ENCODE results near the gene AUNIP. TPM values are rescaled to one million over a fixed set of nuclear protein-coding genes. Genes with fewer than 3 reads are reported as not detected.
"Not testable (repeated sequence)": the region's sequence is repeated elsewhere in the genome, so short reads cannot be mapped to it uniquely, and the experiment has no call there.

The AUNIP gene
- polyA plus RNA-seq, 3 donors, result 0.19 to 0.44 (median 0.44) TPM

GRCh38 chr1:25843483-25843882, 15.8 kb downstream of the AUNIP start:
- Histone ChIP-seq H3K4me1 (ENCODE audit: control insufficient read depth in 1 of 2, insufficient read depth in 2 of 2, low read length in 2 of 2) (peaks cover 8 to 14% of the 10 kb centered on the region in 2 donors), H3K27me3 (ENCODE audit: control insufficient read depth in 2 of 2, insufficient read depth in 2 of 2, low read length in 2 of 2) (no peaks in the 10 kb centered on the region), H3K4me3 (replicated peaks in 1 of 3; ENCODE audit: low read depth in 2 of 3, low read length in 3 of 3) (no peak overlapping the region), H3K4me2 (replicated peaks; ENCODE audit: extremely low read depth, low read length, poor library complexity, severe bottlenecking) (no peak overlapping the region), H3K79me2 (ENCODE audit: insufficient read depth, low read length) (peaks cover 39% of the 10 kb centered on the region), H2AFZ (ENCODE audit: insufficient read depth, low read depth, low read length, poor library complexity, severe bottlenecking) (no peak overlapping the region), H4K20me1 (ENCODE audit: insufficient read depth, low read length) (no peaks in the 10 kb centered on the region), H3K36me3 (replicated peaks in 1 of 2; ENCODE audit: control insufficient read depth in 1 of 2, insufficient read depth in 2 of 2, low read length in 2 of 2) (no peaks in the 10 kb centered on the region), H3K9me3 (replicated peaks in 1 of 2; ENCODE audit: control insufficient read depth in 1 of 2, insufficient read depth in 1 of 2, low read length in 2 of 2) (no peaks in the 10 kb centered on the region), H3K27ac (ENCODE audit: low read depth in 1 of 2, low read length in 2 of 2) (no peak overlapping the region), H3K9ac (ENCODE audit: insufficient read depth, low read length, poor library complexity, severe bottlenecking) (no peak overlapping the region)
- WGBS (ENCODE audit: insufficient coverage), result no CpG with 5 or more reads among the region's 3 CpGs
- peaks cover 16% of the 10 kb centered on the region for H3K4me1 Mint-ChIP-seq
- H3K27ac Mint-ChIP-seq, result peak overlapping the region in 1 of 7 donors; percentile 35
- peaks cover 0 to 3% (median 0%) of the 10 kb centered on the region in 7 donors for H3K9me3 Mint-ChIP-seq
- no peak overlapping the region for H3K4me3 Mint-ChIP-seq
- TF ChIP-seq CTCF (IDR thresholded peaks at IDR 0.05), result no peak
- peaks cover 5 to 7% of the 10 kb centered on the region in 2 donors for H3K36me3 Mint-ChIP-seq
- no peaks in the 10 kb centered on the region for H3K27me3 Mint-ChIP-seq (ENCODE audit: low read depth in 3 of 3)
- no peak for DNase-seq
- intact Hi-C loops (cut with micrococcal nuclease), result no loop called here

- peaks cover 20% of the 10 kb centered on the region for H3K79me2 ChIP-seq (ENCODE audit: insufficient read depth, low read length)
Measured at GRCh38 chr1:25839808-25840207, 19.4 kb downstream of the AUNIP start.

More at GRCh38 chr1:25839808-25840207, 19.4 kb downstream of the AUNIP start:
- H3K4me3 ChIP-seq (replicated peaks in 1 of 3; ENCODE audit: low read depth in 2 of 3, low read length in 3 of 3); H3K27me3 Mint-ChIP-seq (ENCODE audit: low read depth in 3 of 3); H3K9me3 Mint-ChIP-seq; H3K27me3 ChIP-seq (ENCODE audit: control insufficient read depth in 2 of 2, insufficient read depth in 2 of 2, low read length in 2 of 2); H3K9ac ChIP-seq (ENCODE audit: insufficient read depth, low read length, poor library complexity, severe bottlenecking); intact Hi-C loops (cut with micrococcal nuclease); H2AFZ ChIP-seq (ENCODE audit: insufficient read depth, low read depth, low read length, poor library complexity, severe bottlenecking); H3K27ac Mint-ChIP-seq; DNase-seq; H3K9me3 ChIP-seq (replicated peaks in 1 of 2; ENCODE audit: control insufficient read depth in 1 of 2, insufficient read depth in 1 of 2, low read length in 2 of 2); H3K27ac ChIP-seq (ENCODE audit: low read depth in 1 of 2, low read length in 2 of 2); H3K4me3 Mint-ChIP-seq; H3K4me2 ChIP-seq (replicated peaks; ENCODE audit: extremely low read depth, low read length, poor library complexity, severe bottlenecking); H4K20me1 ChIP-seq (ENCODE audit: insufficient read depth, low read length): not testable (repeated sequence)
- WGBS (ENCODE audit: insufficient coverage), result no CpG with 5 or more reads among the region's 4 CpGs
- H3K36me3 Mint-ChIP-seq, result peaks cover 22 to 23% of the 10 kb centered on the region in 2 donors
- H3K4me1 Mint-ChIP-seq, result peaks cover 10% of the 10 kb centered on the region
- peaks cover 8 to 23% of the 10 kb centered on the region in 2 donors for H3K36me3 ChIP-seq (replicated peaks in 1 of 2; ENCODE audit: control insufficient read depth in 1 of 2, insufficient read depth in 2 of 2, low read length in 2 of 2)
- peaks cover 8 to 10% of the 10 kb centered on the region in 2 donors for H3K4me1 ChIP-seq (ENCODE audit: control insufficient read depth in 1 of 2, insufficient read depth in 2 of 2, low read length in 2 of 2)
